ENCODE measurements around the gene SDHA.

DNA sequence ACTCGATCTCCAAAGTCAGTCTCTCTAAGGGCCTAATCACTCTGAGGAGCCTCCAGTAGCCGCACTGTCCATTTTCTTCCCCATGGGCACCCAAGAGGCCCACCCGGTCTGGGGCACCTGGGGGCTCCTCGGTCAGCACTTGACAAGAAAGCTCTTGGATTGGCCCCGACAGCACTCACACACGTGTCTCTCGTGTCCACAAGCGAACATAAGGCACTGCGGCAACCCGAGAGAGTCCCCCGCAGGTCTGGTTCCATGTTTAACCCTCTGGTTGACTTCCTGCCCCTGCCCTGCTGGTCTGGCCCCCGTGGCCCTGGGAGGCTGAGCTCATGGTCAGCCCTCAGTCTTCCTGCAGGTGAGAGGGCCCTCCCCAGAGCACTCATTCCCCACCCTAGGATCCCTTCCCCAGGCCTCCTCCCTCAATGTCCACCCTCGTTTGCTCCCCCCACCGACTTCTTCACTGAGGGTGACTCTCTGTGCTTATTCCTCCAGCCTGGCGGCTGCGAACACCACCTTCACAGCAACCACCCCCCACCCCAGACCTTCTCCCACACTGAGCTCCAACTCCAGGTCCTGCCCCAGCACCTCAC is 43.1 kb upstream of the SDHA start:
- TF ChIP-seq TAF1 (IDR thresholded peaks at IDR 0.05; ENCODE audit: low read depth, low read length) (no peak), EZH2 (IDR thresholded peaks at IDR 0.05; ENCODE audit: low read depth, low read length, severe bottlenecking) (no peak), POLR2A (IDR thresholded peaks at IDR 0.05; ENCODE audit: control extremely low read depth in 1 of 2, low read depth in 2 of 2, low read length in 2 of 2) (no peak), SIX5 (IDR thresholded peaks at IDR 0.05; ENCODE audit: low read depth, low read length) (no peak), SP4 (IDR thresholded peaks at IDR 0.05; ENCODE audit: low read length) (no peak)
- TF ChIP-seq, protein P1, sequence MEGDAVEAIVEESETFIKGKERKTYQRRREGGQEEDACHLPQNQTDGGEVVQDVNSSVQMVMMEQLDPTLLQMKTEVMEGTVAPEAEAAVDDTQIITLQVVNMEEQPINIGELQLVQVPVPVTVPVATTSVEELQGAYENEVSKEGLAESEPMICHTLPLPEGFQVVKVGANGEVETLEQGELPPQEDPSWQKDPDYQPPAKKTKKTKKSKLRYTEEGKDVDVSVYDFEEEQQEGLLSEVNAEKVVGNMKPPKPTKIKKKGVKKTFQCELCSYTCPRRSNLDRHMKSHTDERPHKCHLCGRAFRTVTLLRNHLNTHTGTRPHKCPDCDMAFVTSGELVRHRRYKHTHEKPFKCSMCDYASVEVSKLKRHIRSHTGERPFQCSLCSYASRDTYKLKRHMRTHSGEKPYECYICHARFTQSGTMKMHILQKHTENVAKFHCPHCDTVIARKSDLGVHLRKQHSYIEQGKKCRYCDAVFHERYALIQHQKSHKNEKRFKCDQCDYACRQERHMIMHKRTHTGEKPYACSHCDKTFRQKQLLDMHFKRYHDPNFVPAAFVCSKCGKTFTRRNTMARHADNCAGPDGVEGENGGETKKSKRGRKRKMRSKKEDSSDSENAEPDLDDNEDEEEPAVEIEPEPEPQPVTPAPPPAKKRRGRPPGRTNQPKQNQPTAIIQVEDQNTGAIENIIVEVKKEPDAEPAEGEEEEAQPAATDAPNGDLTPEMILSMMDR (IDR thresholded peaks at IDR 0.05; ENCODE audit: control extremely low read depth in 1 of 3, insufficient read depth in 1 of 3, low read depth in 1 of 3, low read length in 3 of 3), result no peak
